Measurements from ENCODE around the gene ASPN. TPM values are rescaled to one million over a fixed set of nuclear protein-coding genes. Genes with fewer than 3 reads are reported as not detected.

The ASPN gene
- total RNA-seq, 4 donors from 2014 or later: 1.4 to 4.2 (median 3.1) TPM

DNA sequence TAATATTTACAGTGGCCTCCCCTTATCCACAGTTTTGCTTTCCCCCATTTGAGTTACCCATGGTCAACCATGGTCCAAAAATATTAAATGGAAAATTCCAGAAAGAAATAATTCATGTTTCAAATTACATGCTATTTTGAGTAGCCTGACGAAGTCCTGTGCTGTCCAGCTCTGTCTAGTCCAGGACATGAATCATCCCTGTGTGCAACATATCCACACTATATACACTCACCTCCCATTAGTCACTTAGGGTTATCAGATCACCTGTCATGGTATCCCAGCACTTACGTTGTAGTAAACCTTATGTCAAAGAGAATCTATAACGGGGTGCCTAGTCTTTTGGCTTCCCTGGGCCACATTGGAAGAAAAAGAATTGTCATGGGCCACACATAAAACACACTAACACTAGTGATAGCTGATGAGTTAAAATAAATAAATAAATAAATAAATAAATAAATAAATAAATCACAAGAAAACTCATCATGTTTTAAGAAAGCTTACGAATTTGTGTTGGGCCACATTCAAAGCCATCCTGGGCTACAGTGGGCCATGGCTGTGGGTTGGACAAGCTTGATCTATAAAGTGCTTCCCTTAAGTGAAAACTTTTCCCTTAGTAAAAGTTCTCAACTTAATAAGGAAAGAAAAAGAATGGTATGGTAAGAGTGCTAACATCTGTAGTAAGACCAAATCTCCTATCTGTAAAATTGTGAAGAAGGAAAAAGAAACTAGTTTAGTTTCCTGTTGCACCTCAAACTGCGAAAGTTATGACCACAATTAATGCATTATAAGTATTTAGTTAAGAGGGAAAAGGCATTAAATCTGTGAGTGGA, 42.2 kb downstream of the ASPN start:
- Histone ChIP-seq H3K4me3 (no peak overlapping the region), H3K27me3 (no peaks in the 10 kb centered on the region), H3K36me3 (no peaks in the 10 kb centered on the region), H3K27ac (peak overlapping the region in 2 of 4 donors; percentile 13 to 45), H3K4me1 (peaks cover 5 to 10% of the 10 kb centered on the region in 2 donors), H3K9me3 (no peaks in the 10 kb centered on the region)
- ATAC-seq (peak; percentile 100), DNase-seq (peak; percentile 8 to 37)
- TF ChIP-seq, protein P1, sequence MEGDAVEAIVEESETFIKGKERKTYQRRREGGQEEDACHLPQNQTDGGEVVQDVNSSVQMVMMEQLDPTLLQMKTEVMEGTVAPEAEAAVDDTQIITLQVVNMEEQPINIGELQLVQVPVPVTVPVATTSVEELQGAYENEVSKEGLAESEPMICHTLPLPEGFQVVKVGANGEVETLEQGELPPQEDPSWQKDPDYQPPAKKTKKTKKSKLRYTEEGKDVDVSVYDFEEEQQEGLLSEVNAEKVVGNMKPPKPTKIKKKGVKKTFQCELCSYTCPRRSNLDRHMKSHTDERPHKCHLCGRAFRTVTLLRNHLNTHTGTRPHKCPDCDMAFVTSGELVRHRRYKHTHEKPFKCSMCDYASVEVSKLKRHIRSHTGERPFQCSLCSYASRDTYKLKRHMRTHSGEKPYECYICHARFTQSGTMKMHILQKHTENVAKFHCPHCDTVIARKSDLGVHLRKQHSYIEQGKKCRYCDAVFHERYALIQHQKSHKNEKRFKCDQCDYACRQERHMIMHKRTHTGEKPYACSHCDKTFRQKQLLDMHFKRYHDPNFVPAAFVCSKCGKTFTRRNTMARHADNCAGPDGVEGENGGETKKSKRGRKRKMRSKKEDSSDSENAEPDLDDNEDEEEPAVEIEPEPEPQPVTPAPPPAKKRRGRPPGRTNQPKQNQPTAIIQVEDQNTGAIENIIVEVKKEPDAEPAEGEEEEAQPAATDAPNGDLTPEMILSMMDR (IDR thresholded peaks at IDR 0.05 in 4 of 5, conservative IDR thresholded peaks at IDR 0.05 in 1 of 5): no peak
- no peak for TF ChIP-seq POLR2A (IDR thresholded peaks at IDR 0.05)
- in situ Hi-C loops (cut with MboI; ENCODE audit: low sequenced_read_pairs in 4 of 4): no loop called here
- intact Hi-C loops (cut with DNase I; ENCODE audit: low total_unique reads): loop anchor here (10.0 kb wide), 1 partner anchor 95 kb away; no protein-coding TSS in a partner anchor

DNA sequence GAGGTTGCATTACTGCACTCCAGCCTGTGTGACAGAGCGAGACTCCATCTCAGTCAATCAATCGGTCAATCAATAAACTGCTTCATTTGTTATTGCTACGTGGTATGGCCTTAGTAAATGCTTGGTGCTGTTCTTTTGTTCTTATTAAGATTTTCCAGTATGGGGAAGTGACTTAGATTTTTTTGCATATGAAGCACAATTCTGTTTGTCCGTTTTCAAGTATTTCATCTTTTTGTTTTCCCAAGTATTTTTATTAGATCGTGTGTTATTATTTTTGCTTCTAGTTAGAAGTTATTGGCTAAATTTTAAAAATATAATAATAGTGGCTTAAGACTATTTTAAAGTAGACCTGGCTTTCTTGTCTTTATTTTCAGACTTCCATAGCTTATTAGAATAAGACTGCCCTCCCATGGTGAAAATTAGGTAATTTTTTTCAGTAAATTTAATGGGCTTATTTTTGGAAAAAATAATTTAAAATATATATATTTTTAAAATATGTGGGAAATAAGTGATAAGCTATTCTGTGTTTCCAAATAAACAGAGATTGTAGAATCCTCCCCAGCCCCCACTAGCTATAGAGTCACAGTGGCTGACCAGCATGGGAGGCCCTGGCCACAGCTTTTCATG, 43.3 kb downstream of the ASPN start:
- intact Hi-C loops (cut with DNase I; ENCODE audit: low total_unique reads): loop anchor here (10.0 kb wide), 1 partner anchor 94 kb away; no protein-coding TSS in a partner anchor
- DNase-seq (no peak), ATAC-seq (no peak)
- H3K36me3 ChIP-seq: no peaks in the 10 kb centered on the region
- peak overlapping the region in 1 of 4 donors; percentile 45 for H3K27ac ChIP-seq
- in situ Hi-C loops (cut with MboI; ENCODE audit: low sequenced_read_pairs in 4 of 4): no loop called here
- H3K4me3 ChIP-seq: no peak overlapping the region
- TF ChIP-seq, protein P1 (IDR thresholded peaks at IDR 0.05 in 4 of 5, conservative IDR thresholded peaks at IDR 0.05 in 1 of 5): no peak
- TF ChIP-seq POLR2A (IDR thresholded peaks at IDR 0.05): no peak
- H3K27me3 ChIP-seq: no peaks in the 10 kb centered on the region
- no peaks in the 10 kb centered on the region for H3K9me3 ChIP-seq
- H3K4me1 ChIP-seq: peaks cover 5 to 10% of the 10 kb centered on the region in 2 donors

DNA sequence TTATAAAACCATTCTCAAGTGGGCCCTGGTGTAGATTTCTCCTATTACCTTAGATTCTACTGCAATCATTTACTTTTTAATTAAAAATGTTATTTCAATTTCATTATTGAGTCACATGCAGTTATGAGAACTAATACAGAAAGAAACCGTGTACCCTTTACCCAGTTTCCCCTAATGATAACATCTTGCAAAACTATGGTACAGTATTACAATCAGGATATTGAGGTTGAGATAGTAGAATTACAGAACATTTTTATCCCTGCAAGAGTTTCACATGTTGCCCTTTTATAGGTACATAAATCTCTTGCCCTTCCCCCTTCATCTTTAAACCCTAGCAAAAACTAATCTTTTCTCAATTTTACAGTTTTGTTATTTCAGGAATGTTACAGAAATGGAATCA, 47.0 kb downstream of the ASPN start:
- in situ Hi-C loops (cut with MboI; ENCODE audit: low sequenced_read_pairs in 4 of 4) (no loop called here), intact Hi-C loops (cut with DNase I; ENCODE audit: low total_unique reads) (loop anchor here (10.0 kb wide), 1 partner anchor 90 kb away; no protein-coding TSS in a partner anchor)
- no peak for ATAC-seq
- H3K36me3 ChIP-seq: no peaks in the 10 kb centered on the region
- no peaks in the 10 kb centered on the region for H3K9me3 ChIP-seq
- no peaks in the 10 kb centered on the region for H3K27me3 ChIP-seq
- no peak for TF ChIP-seq POLR2A (IDR thresholded peaks at IDR 0.05)
- TF ChIP-seq, protein P1 (IDR thresholded peaks at IDR 0.05 in 4 of 5, conservative IDR thresholded peaks at IDR 0.05 in 1 of 5): no peak
- no peak overlapping the region for H3K4me3 ChIP-seq
- H3K27ac ChIP-seq: no peak overlapping the region
- H3K4me1 ChIP-seq: peaks cover under 1 to 10% of the 10 kb centered on the region in 2 donors
- no peak for DNase-seq

DNA sequence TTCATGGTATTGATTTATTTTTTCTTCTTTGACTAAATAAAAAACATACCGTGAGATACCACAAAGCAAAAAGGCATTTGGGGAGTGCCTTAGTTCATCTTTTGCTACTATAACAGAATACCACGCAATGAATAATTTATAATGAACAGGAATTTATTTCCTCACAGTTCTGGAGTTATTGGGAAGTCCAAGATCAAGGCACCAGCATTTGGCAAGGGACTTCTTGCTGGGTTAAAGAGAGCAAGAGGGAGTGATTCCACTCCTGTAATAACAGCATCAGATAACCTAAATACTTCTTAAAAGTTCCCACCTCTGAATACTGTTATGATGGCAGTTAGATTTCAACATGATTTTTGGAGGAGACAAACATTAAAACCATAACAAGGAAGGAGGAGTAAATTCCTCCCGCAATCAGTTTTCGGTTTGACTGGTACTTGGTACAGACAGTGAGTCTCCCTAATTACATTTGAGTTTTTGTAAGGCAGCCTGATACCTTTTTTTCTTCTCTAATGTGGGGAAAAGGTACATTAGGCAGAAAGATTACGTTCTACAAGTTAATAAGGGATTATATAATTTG, 49.2 kb downstream of the ASPN start:
- TF ChIP-seq POLR2A (IDR thresholded peaks at IDR 0.05): no peak
- TF ChIP-seq, protein P1 (IDR thresholded peaks at IDR 0.05 in 4 of 5, conservative IDR thresholded peaks at IDR 0.05 in 1 of 5): no peak
- H3K36me3 ChIP-seq: no peaks in the 10 kb centered on the region
- intact Hi-C loops (cut with DNase I; ENCODE audit: low total_unique reads) (loop anchor here (10.0 kb wide), 1 partner anchor 88 kb away; no protein-coding TSS in a partner anchor), in situ Hi-C loops (cut with MboI; ENCODE audit: low sequenced_read_pairs in 4 of 4) (loop anchor here in 1 of 4 donors (5.0 kb wide), 1 partner anchor 86 kb away; no protein-coding TSS in a partner anchor)
- H3K4me1 ChIP-seq: no peaks in the 10 kb centered on the region
- DNase-seq: no peak
- H3K27ac ChIP-seq: no peak overlapping the region
- no peaks in the 10 kb centered on the region for H3K9me3 ChIP-seq
- no peak overlapping the region for H3K4me3 ChIP-seq
- no peaks in the 10 kb centered on the region for H3K27me3 ChIP-seq
- ATAC-seq: no peak
